GM18909 (cell line): ENCODE results near the gene SCN9A.
"Not testable (repeated sequence)": the region's sequence is repeated elsewhere in the genome, so short reads cannot be mapped to it uniquely, and the experiment has no call there.

Experiments
- ATAC-seq: cut with Tn5 transposase; IDR thresholded peaks from one replicate; pipeline ENCODE4 v1.9.1; 2021; ENCODE audit warnings: mild to moderate bottlenecking; ENCODE audit not compliant: unreplicated experiment, poor library complexity

Gene SCN9A

DNA sequence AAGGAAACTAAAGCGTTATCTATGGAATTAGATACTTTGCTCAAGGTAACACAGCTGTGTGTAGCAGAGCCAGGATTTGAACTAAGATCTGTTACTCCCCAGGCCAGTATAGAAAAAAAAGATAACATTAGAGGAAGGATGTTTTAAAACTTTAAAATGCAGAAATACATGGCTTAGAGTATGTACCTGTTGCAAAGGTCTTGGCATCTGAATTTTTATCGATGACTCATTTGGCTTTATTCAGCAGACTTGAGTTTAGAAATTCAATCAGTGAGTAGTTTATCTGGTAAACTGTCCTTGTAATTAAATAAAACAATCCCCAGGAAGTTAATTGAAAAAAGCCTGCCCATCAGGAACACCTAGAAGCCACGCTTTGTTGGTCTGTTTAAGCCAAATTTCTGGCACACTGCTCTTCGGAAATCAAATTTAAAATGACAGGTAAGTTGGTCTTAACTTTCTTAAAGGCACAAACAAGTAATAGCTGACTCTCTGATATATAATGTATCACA, 36.9 kb downstream of the SCN9A start:
- no peak for ATAC-seq

- ATAC-seq: no peak
Observed at GRCh38 chr2:166337932-166338331, 37.8 kb downstream of the SCN9A start.

DNA sequence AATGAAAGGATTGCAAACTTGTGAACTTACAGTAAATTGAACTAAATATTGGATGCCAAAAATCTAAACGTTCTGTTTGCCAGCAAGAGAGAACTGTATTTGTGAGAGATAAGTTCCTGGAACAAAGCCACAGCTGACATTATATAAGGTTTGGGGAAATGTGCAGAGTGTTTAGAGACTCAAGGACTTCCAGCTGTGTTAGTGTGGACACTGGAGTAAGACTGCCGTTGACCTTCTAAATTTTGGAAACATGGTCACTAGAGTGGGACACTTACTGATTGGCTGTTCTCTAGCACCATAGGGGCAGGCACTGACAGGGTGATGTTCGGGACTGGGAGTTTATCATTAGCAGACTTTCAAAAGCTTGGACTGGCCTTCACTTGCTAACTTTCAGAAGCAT, 40.5 kb downstream of the SCN9A start:
- no peak for ATAC-seq

- no peak for ATAC-seq
Observed at GRCh38 chr2:166334805-166335204, 40.9 kb downstream of the SCN9A start.

GRCh38 chr2:166333801-166334200, 41.9 kb downstream of the SCN9A start:
- no peak for ATAC-seq

GRCh38 chr2:166332106-166332505, 43.6 kb downstream of the SCN9A start:
- no peak for ATAC-seq

DNA sequence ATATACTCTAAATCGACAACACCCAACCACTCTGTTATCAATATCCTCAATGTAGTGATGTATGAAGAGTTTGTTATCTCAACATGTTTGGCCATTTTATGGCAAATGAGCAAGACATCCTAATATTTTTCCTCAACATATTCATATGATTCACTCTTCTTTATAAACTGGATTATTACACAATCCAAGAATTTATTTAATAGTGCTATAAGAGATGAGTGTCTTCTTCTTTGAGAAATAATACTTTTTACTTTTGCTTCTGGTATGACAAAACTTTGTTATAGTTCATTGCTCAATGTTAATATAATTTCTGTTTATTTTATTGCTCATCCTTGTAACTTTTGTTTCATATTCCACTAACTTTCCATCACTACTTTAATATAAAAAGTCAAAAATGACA, 44.3 kb downstream of the SCN9A start:
- no peak for ATAC-seq

DNA sequence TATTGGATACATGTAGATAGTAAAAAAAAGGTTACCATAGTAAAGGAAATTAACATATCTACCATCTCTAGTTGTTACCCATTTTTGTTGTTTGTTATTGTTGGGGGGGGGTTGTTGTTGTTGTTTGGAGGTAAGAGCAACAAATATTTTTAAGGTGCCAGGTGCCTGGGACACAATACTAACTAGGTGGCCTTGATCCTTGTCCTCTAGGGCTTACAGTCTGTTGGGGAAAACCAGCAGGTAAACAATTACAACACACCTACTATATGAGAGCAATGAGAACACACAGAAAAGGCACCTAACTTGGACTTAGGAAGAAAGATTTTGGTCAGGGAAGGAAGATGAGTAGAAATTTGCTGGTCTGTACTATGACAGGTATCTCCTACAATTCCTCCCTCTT, 46.3 kb downstream of the SCN9A start:
- ATAC-seq: no peak

- ATAC-seq: no peak
Observed at GRCh38 chr2:166328147-166328546, 47.6 kb downstream of the SCN9A start.

GRCh38 chr2:166321076-166321475, 54.7 kb downstream of the SCN9A start:
- ATAC-seq: no peak

GRCh38 chr2:166314022-166314759, 61.6 kb downstream of the SCN9A start:
- ATAC-seq: no peak

- not testable (repeated sequence) for ATAC-seq
Observed at GRCh38 chr2:166312863-166313262, 62.9 kb downstream of the SCN9A start.

DNA sequence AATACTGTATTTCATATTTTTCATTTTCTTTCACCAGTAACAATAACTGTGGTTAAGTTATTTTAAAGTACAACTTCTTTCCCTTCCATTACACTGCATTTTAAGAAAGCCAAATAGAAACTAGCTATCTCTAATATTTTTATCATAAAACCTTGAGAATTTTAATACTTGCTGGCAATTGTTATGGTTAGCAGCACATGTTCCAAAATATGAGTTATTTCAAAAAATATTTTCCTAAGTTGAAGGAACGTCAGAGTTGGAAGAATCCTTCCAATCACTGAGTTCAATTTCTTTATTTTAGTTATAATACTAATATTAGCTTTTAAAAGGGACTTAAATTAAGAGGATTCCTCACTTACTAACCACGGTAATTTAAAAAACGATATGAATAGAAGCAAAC, 68.4 kb downstream of the SCN9A start:
- no peak for ATAC-seq

- no peak for ATAC-seq
Observed at GRCh38 chr2:166304656-166305055, 71.1 kb downstream of the SCN9A start.

GRCh38 chr2:166302036-166302435, 73.7 kb downstream of the SCN9A start:
- ATAC-seq: no peak

GRCh38 chr2:166297951-166298350, 77.8 kb downstream of the SCN9A start:
- ATAC-seq: no peak

DNA sequence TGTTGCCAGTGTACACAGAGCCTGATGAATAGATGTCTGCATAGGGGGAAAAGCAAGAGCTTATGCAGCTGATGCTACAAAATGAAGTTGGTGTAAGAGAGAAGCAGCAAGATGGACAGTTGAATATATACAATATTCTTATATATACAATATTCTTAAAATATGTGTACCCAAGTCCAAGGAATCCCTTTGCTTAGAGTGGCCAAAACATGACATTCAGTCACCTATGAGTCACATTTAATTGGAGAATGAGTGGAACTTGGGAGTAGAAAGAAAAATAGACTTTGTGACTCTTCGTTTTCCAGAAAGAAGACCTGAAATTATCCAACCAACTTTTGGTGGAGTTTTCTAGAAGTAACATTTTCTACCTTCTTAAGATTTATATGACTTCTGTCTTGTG, 81.8 kb downstream of the SCN9A start:
- no peak for ATAC-seq

GRCh38 chr2:166285215-166285614, 90.5 kb downstream of the SCN9A start:
- ATAC-seq: no peak

DNA sequence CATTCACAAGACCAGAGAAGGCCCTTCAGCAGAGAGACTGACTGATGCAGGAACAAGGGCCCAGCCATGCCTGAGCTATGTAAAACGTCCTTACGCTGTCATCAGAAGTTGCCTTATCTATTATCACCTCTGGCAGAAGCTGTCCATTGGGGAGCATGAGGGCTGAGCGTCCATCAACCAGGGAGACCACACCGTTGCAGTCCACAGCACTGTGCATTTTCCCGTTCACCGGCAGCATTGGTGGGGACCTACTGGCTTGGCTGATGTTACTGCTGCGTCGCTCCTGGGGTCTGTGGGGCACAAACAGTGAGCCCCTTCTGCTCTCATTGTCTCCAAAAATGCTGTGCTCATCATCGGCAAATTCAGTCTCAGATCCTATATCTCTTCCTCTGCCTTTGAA, 91.4 kb downstream of the SCN9A start:
- no peak for ATAC-seq

- ATAC-seq: no peak
Observed at GRCh38 chr2:166282154-166282553, 93.6 kb downstream of the SCN9A start.

DNA sequence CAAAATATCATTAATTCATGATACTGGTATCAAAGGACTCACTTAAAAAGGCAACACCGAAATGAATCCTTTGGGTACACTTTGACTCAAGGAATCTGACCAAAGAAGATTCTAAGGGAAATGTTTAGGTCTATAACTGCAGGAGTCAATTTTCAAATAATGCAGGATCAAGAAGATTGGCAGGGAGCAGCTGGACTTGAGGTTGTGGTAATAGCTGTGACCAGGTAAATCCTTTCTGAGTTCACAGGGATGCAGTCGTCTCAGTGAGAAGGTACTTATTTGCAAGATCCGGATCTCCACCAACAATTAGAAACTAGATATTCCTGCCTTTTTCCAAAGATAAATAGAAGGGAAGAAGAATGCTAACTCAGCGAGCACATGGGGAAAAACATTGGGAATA, 96.9 kb downstream of the SCN9A start:
- no peak for ATAC-seq

DNA sequence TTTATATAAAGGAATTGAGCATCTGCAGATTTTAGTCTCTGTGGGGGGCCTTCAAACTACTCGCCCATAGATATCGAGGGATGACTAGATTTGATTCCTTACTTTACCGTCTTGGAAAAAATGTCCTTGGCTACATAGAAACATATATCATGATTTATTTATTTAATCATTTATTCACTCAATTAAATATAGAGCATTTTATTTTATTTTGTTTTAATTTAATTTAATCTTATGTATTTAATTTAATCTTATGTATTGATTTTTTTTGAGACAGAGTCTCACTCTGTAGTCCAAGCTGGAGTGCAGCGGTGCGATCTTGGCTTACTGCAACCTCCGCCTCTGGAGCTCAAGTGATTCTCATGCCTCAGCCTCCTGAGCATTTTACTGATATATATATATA, 105.4 kb downstream of the SCN9A start:
- no peak for ATAC-seq
